Bronchial epithelial cell (primary cell): Measurements from ENCODE around the gene POGLUT2. TPM values are rescaled to one million over a fixed set of nuclear protein-coding genes. Genes with fewer than 3 reads are reported as not detected.
A peak's percentile ranks its signal among the peaks of the same experiment; 100 is the strongest.

Experiments used
- DNase-seq: peaks from one replicate; pipeline ENCODE4 v3.0.0-alpha.2; 2010; ENCODE audit warnings: low read depth
- FAIRE-seq: peaks from 2 replicates; lab custom pipeline; 2011; peaks lifted over from hg19 to GRCh38; lab: Jason Lieb, UNC
- H3K27me3 ChIP-seq: 2 replicates; pipeline ENCODE4 v1.5.1; 2011; ENCODE audit warnings: low read length; ENCODE audit not compliant: control insufficient read depth, insufficient read depth
- H3K36me3 ChIP-seq: 2 replicates; pipeline ENCODE4 v1.5.1; 2011; ENCODE audit warnings: low read length; ENCODE audit not compliant: control insufficient read depth, insufficient read depth
- H3K4me3 ChIP-seq: 2 replicates; pipeline ENCODE4 v1.5.1; 2011; ENCODE audit warnings: mild to moderate bottlenecking, low read depth, low read length, control low read depth
- CTCF ChIP-seq: IDR thresholded peaks from 2 replicates; pipeline ENCODE4 v1.5.1; 2011; ENCODE audit warnings: mild to moderate bottlenecking, moderate library complexity, low read length, control low read depth, inconsistent platforms; ENCODE audit not compliant: insufficient read depth, severe bottlenecking
- total RNA-seq: library from RNA; depleted of rRNA; stranded (reverse); fragments of >200 nt; gene quantifications from 2 replicates; pipeline ENCODE4 v1.2.1, GENCODE V29; 2014

The POGLUT2 gene
- total RNA-seq, 1 donor from 2014 or later, result 6.1 TPM

DNA sequence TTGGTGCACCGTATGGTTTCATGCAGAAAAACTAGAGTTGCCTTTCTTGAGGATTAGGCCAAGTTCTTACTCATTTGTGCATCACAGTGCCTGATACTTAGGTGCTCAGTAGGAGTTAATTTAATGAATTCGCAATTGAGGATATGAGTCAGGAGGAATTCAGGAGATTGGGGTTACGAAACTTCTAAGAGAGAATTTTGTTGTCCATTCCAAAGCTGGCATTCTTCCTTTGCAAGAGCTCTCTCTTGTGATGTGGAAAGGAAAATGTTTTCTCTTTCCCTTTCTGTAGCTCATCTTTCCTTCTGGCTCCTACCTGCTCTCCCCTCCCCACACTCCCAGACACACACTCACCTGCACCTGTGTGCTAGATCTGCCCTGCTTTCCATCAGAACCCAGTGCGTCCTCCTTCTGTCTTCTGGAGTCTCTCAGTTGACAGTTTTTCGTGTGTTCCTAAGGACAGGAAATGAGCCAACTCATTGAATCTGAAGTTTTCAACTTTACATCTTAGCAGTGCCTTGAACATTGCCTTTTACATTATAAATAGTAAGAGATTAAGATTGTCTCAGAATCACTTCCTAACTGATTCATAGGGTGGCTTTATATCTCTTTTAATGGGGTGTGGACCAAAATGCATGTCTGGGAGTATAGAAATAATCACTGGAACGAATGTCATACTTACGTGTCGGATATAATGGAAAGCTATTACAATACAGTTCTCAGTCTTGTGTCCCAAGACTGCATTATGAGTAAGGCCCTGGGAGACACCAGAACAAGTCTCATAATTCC lies 27.3 kb upstream of the POGLUT2 start:
- FAIRE-seq, result no peak
- H3K4me3 ChIP-seq, result no peak overlapping the region
- no peaks in the 10 kb centered on the region for H3K27me3 ChIP-seq
- no peak for TF ChIP-seq CTCF
- peaks cover 3% of the 10 kb centered on the region for H3K36me3 ChIP-seq
- peak; percentile 96 for DNase-seq

DNA sequence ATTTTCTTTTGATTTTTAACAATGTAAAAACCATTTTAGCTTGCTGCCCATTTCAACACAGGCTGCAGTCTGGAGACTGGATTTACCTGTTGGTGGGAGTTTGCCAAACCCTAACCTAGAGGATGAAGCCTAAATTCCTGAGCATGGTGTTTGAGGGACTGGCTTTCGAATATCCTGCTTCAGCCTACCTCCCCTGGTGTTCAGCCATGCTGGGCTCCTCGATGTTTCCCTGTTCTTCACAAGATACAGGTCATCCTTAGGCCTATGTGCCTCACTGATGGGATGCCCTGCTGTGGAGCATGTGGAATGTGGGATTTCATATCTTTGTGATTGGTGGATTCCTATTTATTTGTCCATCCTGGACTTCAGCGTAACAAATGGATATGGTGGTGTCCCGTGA lies 26.6 kb upstream of the POGLUT2 start:
- DNase-seq (peak; percentile 13), FAIRE-seq (no peak)
- TF ChIP-seq CTCF, result no peak
- Histone ChIP-seq H3K36me3 (peaks cover 3% of the 10 kb centered on the region), H3K27me3 (no peaks in the 10 kb centered on the region), H3K4me3 (no peak overlapping the region)

DNA sequence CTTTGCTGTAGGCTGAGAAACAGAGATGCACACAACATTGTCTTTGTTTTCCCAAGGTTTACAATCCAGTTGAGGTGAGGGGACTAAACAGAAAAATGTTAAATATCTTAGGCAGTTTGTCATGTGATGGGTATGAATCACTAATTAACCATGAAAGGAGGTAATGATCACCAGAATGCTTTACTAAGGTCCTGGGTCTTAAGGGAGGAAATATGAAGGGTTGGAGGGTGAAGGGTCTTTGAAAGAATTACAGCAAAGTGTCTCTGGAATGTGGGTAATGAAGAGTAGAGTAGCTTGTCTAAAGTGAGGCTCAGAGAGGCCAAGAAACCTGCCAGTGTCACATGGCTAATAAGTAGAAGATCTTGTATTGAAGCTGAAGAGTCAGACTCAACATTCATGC lies 19.1 kb upstream of the POGLUT2 start:
- Histone ChIP-seq H3K36me3 (no peaks in the 10 kb centered on the region), H3K4me3 (no peak overlapping the region), H3K27me3 (no peaks in the 10 kb centered on the region)
- DNase-seq (no peak), FAIRE-seq (no peak)
- no peak for TF ChIP-seq CTCF

- no peaks in the 10 kb centered on the region for H3K27me3 ChIP-seq
- DNase-seq (no peak), FAIRE-seq (no peak)
- H3K4me3 ChIP-seq, result no peak overlapping the region
- TF ChIP-seq CTCF, result no peak
- no peaks in the 10 kb centered on the region for H3K36me3 ChIP-seq
These were observed 18.5 kb upstream of the POGLUT2 start for GRCh38 chr13:102817241-102817640.

GRCh38 chr13:102816708-102817107 lies 17.9 kb upstream of the POGLUT2 start:
- no peaks in the 10 kb centered on the region for H3K36me3 ChIP-seq
- FAIRE-seq (no peak), DNase-seq (no peak)
- no peak for TF ChIP-seq CTCF
- H3K27me3 ChIP-seq, result no peaks in the 10 kb centered on the region
- no peak overlapping the region for H3K4me3 ChIP-seq

- TF ChIP-seq CTCF, result no peak
- FAIRE-seq (no peak), DNase-seq (no peak)
- H3K36me3 ChIP-seq, result no peaks in the 10 kb centered on the region
- no peak overlapping the region for H3K4me3 ChIP-seq
- no peaks in the 10 kb centered on the region for H3K27me3 ChIP-seq
These were observed 17.0 kb upstream of the POGLUT2 start for GRCh38 chr13:102815788-102816187.
